Neural crest cell (in vitro differentiated cells): Measurements from ENCODE around the gene MPDZ. TPM values are rescaled to one million over a fixed set of nuclear protein-coding genes. Genes with fewer than 3 reads are reported as not detected.

Experiments
- DNase-seq: peaks from one replicate; pipeline ENCODE4 v3.0.0; 2021; ENCODE audit warnings: low read depth, mixed read lengths, low spot score
- H3K27ac Mint-ChIP-seq: one replicate; pipeline ENCODE4 v1.8.0; 2021; ENCODE audit warnings: mild to moderate bottlenecking, mixed read lengths; ENCODE audit not compliant: unreplicated experiment
- H3K27me3 Mint-ChIP-seq: 2 replicates; pipeline ENCODE4 v1.8.0; 2021; ENCODE audit warnings: low read depth, mild to moderate bottlenecking, mixed read lengths
- H3K36me3 Mint-ChIP-seq: 2 replicates; pipeline ENCODE4 v1.8.0; 2021; ENCODE audit warnings: low read depth, mild to moderate bottlenecking, mixed read lengths
- H3K4me1 Mint-ChIP-seq: 2 replicates; pipeline ENCODE4 v1.8.0; 2021; ENCODE audit warnings: mixed read lengths
- H3K4me3 Mint-ChIP-seq: one replicate; pipeline ENCODE4 v1.8.0; 2021; ENCODE audit warnings: mild to moderate bottlenecking, mixed read lengths
- H3K9me3 Mint-ChIP-seq: 2 replicates; pipeline ENCODE4 v1.8.0; 2021; ENCODE audit warnings: mixed read lengths
- CTCF ChIP-seq: fragments of 200-600 bp; sonication (generic); conservative IDR thresholded peaks from 2 replicates; pipeline ENCODE4 v1.5.0; 2021; ENCODE audit warnings: antibody characterized with exemption, mild to moderate bottlenecking
- total RNA-seq: library from RNA; stranded (reverse); gene quantifications from 2 replicates; pipeline ENCODE4 v1.2.1, GENCODE V29; 2021

Gene MPDZ
- total RNA-seq, 1 donor from 2014 or later, result 69.4 TPM

GRCh38 chr9:13264788-13265187 lies 14.7 kb downstream of the MPDZ start:
- no peak for TF ChIP-seq CTCF
- Mint-ChIP-seq H3K9me3 (no peaks in the 10 kb centered on the region), H3K4me3 (no peak overlapping the region), H3K4me1 (peaks cover 43% of the 10 kb centered on the region), H3K36me3 (peaks cover 7% of the 10 kb centered on the region), H3K27me3 (no peaks in the 10 kb centered on the region), H3K27ac (no peak overlapping the region)
- DNase-seq, result no peak

DNA sequence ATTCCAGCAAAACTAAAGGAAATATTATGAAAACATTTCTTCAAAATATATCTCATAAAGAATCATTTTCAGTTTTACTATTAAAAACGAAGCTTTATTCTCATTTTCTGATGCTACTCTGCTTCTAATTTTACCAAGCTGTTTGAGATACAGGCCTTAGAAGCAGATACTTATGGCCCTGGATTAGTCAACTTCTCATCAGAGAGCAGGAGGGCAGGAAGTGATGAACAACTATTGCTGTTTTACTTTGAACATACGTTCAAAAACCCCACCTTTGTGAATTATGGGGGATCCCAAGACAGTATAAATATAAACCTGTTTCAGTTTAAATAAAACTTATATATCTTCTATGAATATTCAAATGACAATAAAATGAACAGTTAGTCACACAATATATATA lies 16.0 kb downstream of the MPDZ start:
- Mint-ChIP-seq H3K9me3 (no peaks in the 10 kb centered on the region), H3K36me3 (peaks cover 7% of the 10 kb centered on the region), H3K27me3 (no peaks in the 10 kb centered on the region), H3K4me3 (no peak overlapping the region), H3K4me1 (peaks cover 40% of the 10 kb centered on the region), H3K27ac (no peak overlapping the region)
- no peak for TF ChIP-seq CTCF
- no peak for DNase-seq

- H3K4me3 Mint-ChIP-seq, result no peak overlapping the region
- no peak for TF ChIP-seq CTCF
- H3K27me3 Mint-ChIP-seq, result no peaks in the 10 kb centered on the region
- H3K9me3 Mint-ChIP-seq, result peaks cover 5% of the 10 kb centered on the region
- H3K27ac Mint-ChIP-seq, result no peak overlapping the region
- peaks cover 10% of the 10 kb centered on the region for H3K4me1 Mint-ChIP-seq
- DNase-seq, result no peak
- peaks cover 25% of the 10 kb centered on the region for H3K36me3 Mint-ChIP-seq
These were observed 26.6 kb downstream of the MPDZ start for GRCh38 chr9:13252852-13253251.

DNA sequence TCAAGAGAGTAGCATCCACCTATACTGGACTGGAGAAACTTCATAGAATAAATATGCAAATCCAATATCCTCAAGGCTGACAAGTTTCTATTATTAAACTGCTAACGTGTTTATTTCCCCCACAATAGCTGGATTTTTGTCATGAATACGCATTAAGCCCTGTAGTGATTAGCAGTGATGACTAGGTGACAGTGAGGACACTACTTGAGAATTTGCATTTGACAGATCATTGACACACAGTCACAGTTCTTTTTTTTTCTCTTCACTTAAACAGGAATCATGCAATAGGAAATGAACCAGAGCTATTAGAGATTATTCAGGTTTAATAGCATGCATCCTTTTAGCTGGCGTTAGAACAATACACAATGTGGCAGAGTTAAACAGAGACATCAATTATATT lies 35.3 kb downstream of the MPDZ start:
- H3K4me3 Mint-ChIP-seq, result no peak overlapping the region
- DNase-seq, result no peak
- no peak overlapping the region for H3K27ac Mint-ChIP-seq
- no peak for TF ChIP-seq CTCF
- peaks cover 8% of the 10 kb centered on the region for H3K4me1 Mint-ChIP-seq
- H3K36me3 Mint-ChIP-seq, result peaks cover 22% of the 10 kb centered on the region
- no peaks in the 10 kb centered on the region for H3K27me3 Mint-ChIP-seq
- H3K9me3 Mint-ChIP-seq, result no peaks in the 10 kb centered on the region

- no peak for DNase-seq
- TF ChIP-seq CTCF, result no peak
- Mint-ChIP-seq H3K36me3 (peaks cover 18% of the 10 kb centered on the region), H3K27me3 (no peaks in the 10 kb centered on the region), H3K27ac (no peak overlapping the region), H3K4me3 (no peak overlapping the region), H3K9me3 (no peaks in the 10 kb centered on the region), H3K4me1 (peaks cover 8% of the 10 kb centered on the region)
These were observed 38.2 kb downstream of the MPDZ start for GRCh38 chr9:13241283-13241682.

- H3K4me1 Mint-ChIP-seq, result peaks cover 7% of the 10 kb centered on the region
- peaks cover 14% of the 10 kb centered on the region for H3K36me3 Mint-ChIP-seq
- no peak overlapping the region for H3K4me3 Mint-ChIP-seq
- H3K27ac Mint-ChIP-seq, result no peak overlapping the region
- H3K27me3 Mint-ChIP-seq, result no peaks in the 10 kb centered on the region
- DNase-seq, result no peak
- no peaks in the 10 kb centered on the region for H3K9me3 Mint-ChIP-seq
- TF ChIP-seq CTCF, result no peak
These were observed 39.8 kb downstream of the MPDZ start for GRCh38 chr9:13239660-13240059.
